SK-N-SH (cell line): ENCODE results near the gene LRMDA. TPM values are rescaled to one million over a fixed set of nuclear protein-coding genes. Genes with fewer than 3 reads are reported as not detected.

ENCODE experiments used
- CTCF ChIA-PET: fragments of 300-600, 350-600 bp; formaldehyde crosslinking; extraction: SDS; loops from one replicate; lab custom pipeline; 2021; lab: Yijun Ruan, JAX
- POLR2A ChIA-PET: fragments of 350-600 bp; sonication (Branson Sonifier 250); formaldehyde crosslinking; extraction: SDS; loops from one replicate; lab custom pipeline; 2020; ENCODE audit warnings: antibody characterized with exemption, inconsistent platforms; lab: Yijun Ruan, JAX
- DNase-seq: peaks from one replicate; pipeline ENCODE4 v3.0.0; 2012
- H2AFZ ChIP-seq: fragments of 200-600 bp; sonication (generic); 2 replicates; pipeline ENCODE4 v1.8.1; 2016; ENCODE audit warnings: antibody characterized with exemption, mild to moderate bottlenecking, low read depth
- H3F3A ChIP-seq: fragments of 200-600 bp; sonication (generic); replicated peaks from 2 replicates; pipeline ENCODE3; 2016; ENCODE audit warnings: antibody characterized with exemption, mild to moderate bottlenecking; ENCODE audit not compliant: insufficient read depth
- H3K27ac ChIP-seq, 2 experiments: fragments of 200-500 bp in 1 of 2; fragments of 200-600 bp in 1 of 2; sonication (Bioruptor generic) in 1 of 2; sonication (generic), shearing (Covaris generic) in 1 of 2; 2 replicates each; pipeline versions ENCODE4 v1.5.1 to v1.6.1; 2014 to 2016; ENCODE audit warnings: low read depth in 2 of 2, inconsistent platforms in 1 of 2, low read length in 1 of 2, mild to moderate bottlenecking in 1 of 2, mixed read lengths in 1 of 2
- H3K27me3 ChIP-seq: fragments of 200-600 bp; sonication (generic), shearing (Covaris generic); 2 replicates; pipeline ENCODE4 v1.6.1; 2016; ENCODE audit warnings: mixed run types; ENCODE audit not compliant: insufficient read depth
- H3K36me3 ChIP-seq, 2 experiments: fragments of 200-500 bp in 1 of 2; fragments of 200-600 bp in 1 of 2; sonication (Bioruptor generic) in 1 of 2; sonication (generic) in 1 of 2; replicated peaks in 1 of 2; 2 replicates each; pipeline versions ENCODE3 to v1.5.1; 2014 to 2016; ENCODE audit warnings: low read length in 1 of 2, mild to moderate bottlenecking in 1 of 2; ENCODE audit not compliant: insufficient read depth in 2 of 2, control insufficient read depth in 1 of 2
- H3K4me1 ChIP-seq, 2 experiments: fragments of 200-500 bp in 1 of 2; fragments of 200-600 bp in 1 of 2; sonication (Bioruptor generic) in 1 of 2; sonication (generic), shearing (Covaris generic) in 1 of 2; 2 replicates each; pipeline versions ENCODE4 v1.5.1 to v1.6.1; 2014 to 2016; ENCODE audit warnings: low read depth in 1 of 2, low read length in 1 of 2, mixed run types in 1 of 2; ENCODE audit not compliant: insufficient read depth in 2 of 2, control insufficient read depth in 1 of 2
- H3K4me2 ChIP-seq: fragments of 200-600 bp; sonication (generic), shearing (Covaris generic); 2 replicates; pipeline ENCODE4 v1.6.1; 2017; ENCODE audit warnings: mixed run types
- H3K4me3 ChIP-seq, 2 experiments: fragments of 200-500 bp in 1 of 2; fragments of 200-600 bp in 1 of 2; sonication (Bioruptor generic) in 1 of 2; sonication (generic), shearing (Covaris generic) in 1 of 2; 2 replicates each; pipeline versions ENCODE4 v1.5.1 to v1.8.1; 2014 to 2016; ENCODE audit warnings: low read depth in 2 of 2, inconsistent platforms in 1 of 2, low read length in 1 of 2, mild to moderate bottlenecking in 1 of 2, mixed read lengths in 1 of 2, moderate library complexity in 1 of 2
- H3K79me2 ChIP-seq: fragments of 200-600 bp; sonication (generic); 2 replicates; pipeline ENCODE4 v1.8.1; 2017; ENCODE audit warnings: mild to moderate bottlenecking; ENCODE audit not compliant: insufficient read depth
- H3K9ac ChIP-seq: fragments of 200-600 bp; sonication (generic); 2 replicates; pipeline ENCODE4 v1.6.1; 2017; ENCODE audit warnings: mixed run types
- H3K9me2 ChIP-seq: fragments of 200-600 bp; sonication (generic); 2 replicates; pipeline ENCODE4 v1.6.1; 2017; ENCODE audit warnings: mixed run types
- H3K9me3 ChIP-seq: fragments of 200-600 bp; sonication (generic); 2 replicates; pipeline ENCODE4 v1.6.1; 2017; ENCODE audit warnings: mixed run types, mild to moderate bottlenecking, moderate library complexity
- H4K20me1 ChIP-seq: fragments of 200-600 bp; sonication (generic); 2 replicates; pipeline ENCODE4 v1.6.1; 2017; ENCODE audit warnings: mild to moderate bottlenecking, mixed run types; ENCODE audit not compliant: insufficient read depth
- CHD2 ChIP-seq: fragments of 150-350 bp; IDR thresholded peaks from 2 replicates; pipeline ENCODE4 v1.6.1; 2018; ENCODE audit warnings: low read length; ENCODE audit not compliant: partially characterized antibody
- EP300 ChIP-seq, 2 experiments: IDR thresholded peaks; 2 replicates each; pipeline versions ENCODE4 v1.4.0 to v1.6.1; 2012; ENCODE audit warnings: borderline replicate concordance in 1 of 2, low read depth in 1 of 2, low read length in 1 of 2
- JUND ChIP-seq: IDR thresholded peaks from 2 replicates; pipeline ENCODE4 v1.4.0; 2012
- MXI1 ChIP-seq: IDR thresholded peaks from 2 replicates; pipeline ENCODE4 v1.6.1; 2012; ENCODE audit warnings: mild to moderate bottlenecking, low read depth, low read length, improper control_type of control experiment
- NFIC ChIP-seq: IDR thresholded peaks from 2 replicates; pipeline ENCODE4 v1.4.0; 2012; ENCODE audit warnings: borderline replicate concordance
- NRF1 ChIP-seq: IDR thresholded peaks from 2 replicates; pipeline ENCODE4 v1.6.1; 2012; ENCODE audit warnings: low read depth, mild to moderate bottlenecking, low read length
- RCOR1 ChIP-seq: fragments of 150-350 bp; IDR thresholded peaks from 2 replicates; pipeline ENCODE4 v1.6.1; 2017; ENCODE audit warnings: antibody characterized with exemption, low read length
- WGBS: methylation state at CpG from one replicate; pipeline ENCODE4 v1.1.6; 2017; ENCODE audit warnings: low lambda C conversion rate; 5-methylcytosine and 5-hydroxymethylcytosine counted together
- polyA plus RNA-seq, 3 experiments: library from polyadenylated mRNA; depleted of rRNA; stranded (reverse); fragments of >200 nt; gene quantifications; 2 replicates each; pipeline ENCODE4 v1.2.3, GENCODE V29; 2012
- TF ChIP-seq, protein P1 (sequence below): IDR thresholded peaks from 2 replicates; pipeline ENCODE4 v1.4.0; 2012; ENCODE audit warnings: low read depth

Gene LRMDA
- polyA plus RNA-seq, 1 of the 3 experiments (the other 2 are of a cell fraction): 0.95 TPM

DNA sequence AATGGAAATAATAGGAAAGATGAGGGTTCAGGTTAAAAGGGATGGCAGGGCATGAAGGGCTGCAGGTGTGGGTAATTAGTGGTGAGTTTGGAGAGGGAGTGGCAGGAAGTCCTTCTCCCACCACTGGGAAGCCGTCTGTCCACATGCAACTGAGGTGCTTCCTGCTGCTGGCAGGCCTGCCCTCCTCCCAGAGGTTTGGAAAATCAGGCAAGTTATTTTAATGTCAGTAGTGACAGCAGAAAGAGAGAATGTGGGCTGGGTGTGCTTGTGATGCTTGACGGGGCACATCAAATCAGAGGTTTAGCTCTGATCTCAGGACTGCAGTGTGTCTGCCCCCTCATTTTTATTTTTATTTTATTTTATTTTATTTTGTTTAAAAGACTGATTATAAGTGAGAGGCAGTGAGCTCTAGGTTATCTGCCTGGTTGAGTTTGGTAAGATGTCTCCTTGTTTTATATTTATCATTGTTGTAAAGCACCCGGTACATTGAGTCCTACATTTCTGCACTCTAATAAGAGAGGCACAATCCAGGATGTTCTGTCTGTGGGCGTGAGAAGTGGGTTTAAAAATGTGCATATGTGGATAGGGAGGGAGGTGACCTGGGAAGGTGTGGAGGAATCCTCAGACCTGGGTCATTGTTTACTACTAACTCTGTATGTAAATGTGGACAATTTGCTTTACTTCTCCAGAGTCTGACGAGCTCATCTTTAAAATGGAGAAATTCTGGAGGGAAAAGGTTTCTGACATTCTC is 504.4 kb downstream of the LRMDA start:
- no peaks in the 10 kb centered on the region for H3K79me2 ChIP-seq
- no peaks in the 10 kb centered on the region for H4K20me1 ChIP-seq
- H3K9me3 ChIP-seq: no peaks in the 10 kb centered on the region
- WGBS: 65% methylated on average over 5 of the region's 5 CpGs
- no peak overlapping the region for H3K4me2 ChIP-seq
- no peaks in the 10 kb centered on the region for H3K27me3 ChIP-seq
- TF ChIP-seq NFIC: no peak
- TF ChIP-seq JUND: no peak
- TF ChIP-seq, protein P1, sequence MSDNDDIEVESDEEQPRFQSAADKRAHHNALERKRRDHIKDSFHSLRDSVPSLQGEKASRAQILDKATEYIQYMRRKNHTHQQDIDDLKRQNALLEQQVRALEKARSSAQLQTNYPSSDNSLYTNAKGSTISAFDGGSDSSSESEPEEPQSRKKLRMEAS: no peak
- no peak for TF ChIP-seq RCOR1
- TF ChIP-seq NRF1: no peak
- DNase-seq: no peak
- no peaks in the 10 kb centered on the region for H3F3A ChIP-seq
- POLR2A ChIA-PET: no interaction called here
- H3K4me3 ChIP-seq: no peak overlapping the region
- H3K9ac ChIP-seq: no peak overlapping the region
- CTCF ChIA-PET: no interaction called here
- no peaks in the 10 kb centered on the region for H3K36me3 ChIP-seq
- no peaks in the 10 kb centered on the region for H3K9me2 ChIP-seq
- no peak overlapping the region for H3K27ac ChIP-seq
- H2AFZ ChIP-seq: no peak overlapping the region
- H3K4me1 ChIP-seq: no peaks in the 10 kb centered on the region

DNA sequence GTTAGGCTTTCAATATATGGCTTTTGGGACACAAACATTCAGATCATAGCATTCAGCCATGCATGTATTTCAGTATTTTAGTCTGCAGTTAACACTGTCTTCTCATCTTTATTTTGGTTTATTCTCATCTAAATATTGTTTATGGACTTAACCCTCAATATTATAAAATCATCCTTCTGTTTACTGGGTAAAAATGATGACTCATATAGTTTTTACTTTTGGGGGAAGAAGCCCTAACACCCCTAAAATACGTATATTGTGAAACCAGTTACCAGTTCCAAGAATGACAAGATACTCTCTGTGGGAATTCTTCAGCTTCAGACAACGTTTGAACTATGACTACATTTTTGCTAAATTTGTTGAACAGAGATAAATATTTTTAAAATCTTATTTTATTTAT is 505.4 kb downstream of the LRMDA start:
- Histone ChIP-seq H3F3A (no peaks in the 10 kb centered on the region), H3K4me1 (no peaks in the 10 kb centered on the region), H3K27me3 (no peaks in the 10 kb centered on the region), H2AFZ (no peak overlapping the region), H3K36me3 (no peaks in the 10 kb centered on the region), H3K79me2 (no peaks in the 10 kb centered on the region), H3K4me3 (no peak overlapping the region), H3K9ac (no peak overlapping the region), H3K27ac (no peak overlapping the region), H4K20me1 (no peaks in the 10 kb centered on the region), H3K9me3 (no peaks in the 10 kb centered on the region), H3K9me2 (no peaks in the 10 kb centered on the region), H3K4me2 (no peak overlapping the region)
- ChIA-PET CTCF (interaction anchor here (1.0 kb wide), 1 partner anchor 645 kb away, joined by 3 read pairs; no protein-coding TSS in a partner anchor), POLR2A (no interaction called here)
- whole genome bisulfite sequencing: 28% methylated on average over 2 of the region's 2 CpGs
- no peak for DNase-seq
- TF ChIP-seq EP300 (IDR thresholded peaks at IDR 0.05; ENCODE audit: borderline replicate concordance in 1 of 2, low read depth in 1 of 2, low read length in 1 of 2) (no peak), NFIC (no peak), CHD2 (no peak), MXI1 (no peak)

GRCh38 chr10:75937823-75938222 is 506.4 kb downstream of the LRMDA start:
- TF ChIP-seq MXI1: no peak
- H3K4me1 ChIP-seq: no peaks in the 10 kb centered on the region
- no peaks in the 10 kb centered on the region for H3K79me2 ChIP-seq
- H2AFZ ChIP-seq: no peak overlapping the region
- ChIA-PET POLR2A (no interaction called here), CTCF (interaction anchor here (1.0 kb wide), 1 partner anchor 646 kb away, joined by 3 read pairs; no protein-coding TSS in a partner anchor)
- no peaks in the 10 kb centered on the region for H3K36me3 ChIP-seq
- H3F3A ChIP-seq: no peaks in the 10 kb centered on the region
- H3K9me2 ChIP-seq: no peaks in the 10 kb centered on the region
- WGBS: 66% methylated on average over 2 of the region's 2 CpGs
- no peak for DNase-seq
- H3K27me3 ChIP-seq: no peaks in the 10 kb centered on the region
- no peaks in the 10 kb centered on the region for H3K9me3 ChIP-seq
- H3K4me3 ChIP-seq: no peak overlapping the region
- no peak overlapping the region for H3K27ac ChIP-seq
- no peak overlapping the region for H3K4me2 ChIP-seq
- no peak overlapping the region for H3K9ac ChIP-seq
- no peaks in the 10 kb centered on the region for H4K20me1 ChIP-seq
